22Rv1 (cell line): ENCODE results near the gene CRYGN.

Source experiments
- H3K27ac ChIP-seq: fragments of 450-650 bp; 2 replicates; pipeline ENCODE4 v1.5.1; 2017
- CTCF ChIP-seq: fragments of 450-650 bp; IDR thresholded peaks from 2 replicates; pipeline ENCODE4 v1.5.1; 2017; ENCODE audit warnings: mild to moderate bottlenecking
- ZFX ChIP-seq: fragments of 450-650 bp; IDR thresholded peaks from 2 replicates; pipeline ENCODE4 v1.6.1; 2017; ENCODE audit warnings: antibody characterized with exemption, borderline replicate concordance

CRYGN gene

GRCh38 chr7:151381348-151382078 lies 58.4 kb downstream of the CRYGN start:
- TF ChIP-seq ZFX = no peak
- TF ChIP-seq CTCF = no peak
- H3K27ac ChIP-seq = no peak overlapping the region

- H3K27ac ChIP-seq = no peak overlapping the region
- TF ChIP-seq CTCF (no peak), ZFX (no peak)
Measured at GRCh38 chr7:151381098-151381347, 58.9 kb downstream of the CRYGN start.

- no peak overlapping the region for H3K27ac ChIP-seq
- TF ChIP-seq ZFX (no peak), CTCF (no peak)
Measured at GRCh38 chr7:151380199-151381097, 59.5 kb downstream of the CRYGN start.

DNA sequence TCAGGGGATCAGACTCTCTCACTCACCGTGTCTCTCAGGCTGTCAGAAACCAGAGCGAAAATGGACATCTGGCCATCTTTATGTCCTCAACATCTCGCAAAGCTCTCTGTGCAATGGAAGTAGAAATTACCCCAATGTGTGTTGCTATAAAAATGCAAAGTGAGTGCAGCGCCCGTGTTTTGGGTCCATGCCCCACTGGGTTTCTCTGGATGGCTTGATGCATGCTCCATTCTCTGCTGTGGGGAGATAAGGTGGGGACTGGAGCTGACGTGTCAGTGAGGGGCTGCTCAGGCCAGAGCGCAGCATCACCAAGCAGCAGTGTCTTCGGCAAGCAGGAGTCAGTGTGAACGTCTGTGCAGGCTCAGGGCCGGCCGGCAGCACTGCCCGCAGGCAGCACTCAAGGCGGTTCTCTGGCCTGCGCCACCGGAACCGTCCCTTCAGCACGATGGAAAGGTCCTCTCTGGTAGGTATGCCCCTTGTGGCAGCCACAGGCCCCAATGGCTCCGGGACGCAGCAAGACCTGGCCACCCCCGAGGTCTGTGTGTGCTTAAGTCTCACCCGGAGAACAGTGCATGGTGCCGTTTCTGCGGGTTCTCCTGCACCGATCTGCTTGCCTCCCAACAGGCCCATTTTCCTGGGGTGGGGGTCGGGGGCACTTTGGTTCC lies 60.3 kb downstream of the CRYGN start:
- no peak for TF ChIP-seq CTCF
- no peak for TF ChIP-seq ZFX
- no peak overlapping the region for H3K27ac ChIP-seq

DNA sequence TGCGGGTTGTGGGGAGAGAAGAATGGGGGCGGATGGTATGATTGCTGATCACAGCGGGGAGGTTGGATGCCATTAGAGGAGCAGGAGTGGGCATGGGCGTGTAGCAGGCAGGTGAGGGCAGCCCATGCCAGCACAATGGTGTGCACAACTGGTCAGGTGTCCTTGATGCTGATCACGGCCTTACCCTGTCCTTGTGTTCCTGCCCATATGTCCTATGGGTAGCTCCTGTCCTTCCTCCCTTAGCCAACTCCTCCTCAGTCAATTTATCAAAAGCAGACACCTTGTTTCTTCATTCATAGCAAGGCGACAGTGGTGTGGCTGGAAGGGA lies 60.8 kb downstream of the CRYGN start:
- TF ChIP-seq ZFX (no peak), CTCF (no peak)
- no peak overlapping the region for H3K27ac ChIP-seq
